Aorta (tissue), 5 donors: ENCODE data around the gene CTH. TPM values are rescaled to one million over a fixed set of nuclear protein-coding genes. Genes with fewer than 3 reads are reported as not detected.
"Not testable (repeated sequence)": the region's sequence is repeated elsewhere in the genome, so short reads cannot be mapped to it uniquely, and the experiment has no call there.

Experiments used
- ATAC-seq: fragments of 200-7000 bp; cut with Tn5 transposase; one replicate; pipeline ENCODE4 v1.9.1; 2022; ENCODE audit warnings: moderate library complexity; ENCODE audit not compliant: low FRiP score
- DNase-seq, 2 donors: peaks; one replicate each; pipeline ENCODE4 v3.0.0-alpha.2; 2020
- H3K27ac ChIP-seq, 2 donors: one replicate each; pipeline ENCODE4 v1.5.1; 2013; ENCODE audit warnings: low read length in 2 of 2, mild to moderate bottlenecking in 2 of 2, moderate library complexity in 2 of 2, control low read depth in 1 of 2, inconsistent platforms in 1 of 2, low read depth in 1 of 2
- H3K27me3 ChIP-seq, 2 donors: one replicate each; pipeline ENCODE4 v1.6.1; 2013; ENCODE audit warnings: control low read depth in 1 of 2, low read length in 1 of 2, mild to moderate bottlenecking in 1 of 2, moderate library complexity in 1 of 2; ENCODE audit not compliant: insufficient read depth in 2 of 2, control insufficient read depth in 1 of 2
- H3K36me3 ChIP-seq, 2 donors: one replicate each; pipeline ENCODE4 v1.6.1; 2013; ENCODE audit warnings: control low read depth in 1 of 2, low read length in 1 of 2, mild to moderate bottlenecking in 1 of 2; ENCODE audit not compliant: insufficient read depth in 2 of 2, control insufficient read depth in 1 of 2
- H3K4me1 ChIP-seq, 2 donors: one replicate each; pipeline ENCODE4 v1.6.1; 2013; ENCODE audit warnings: low read length in 2 of 2, control low read depth in 1 of 2, mild to moderate bottlenecking in 1 of 2, moderate library complexity in 1 of 2; ENCODE audit not compliant: insufficient read depth in 2 of 2, control insufficient read depth in 1 of 2
- H3K4me3 ChIP-seq, 2 donors: one replicate each; pipeline ENCODE4 v1.5.1; 2013; ENCODE audit warnings: low read length in 2 of 2, control low read depth in 1 of 2, mild to moderate bottlenecking in 1 of 2
- H3K9me3 ChIP-seq: one replicate; pipeline ENCODE4 v1.6.1; 2013; ENCODE audit warnings: mild to moderate bottlenecking, low read length; ENCODE audit not compliant: control insufficient read depth
- WGBS, 2 donors: extraction: QIAGEN DNeasy Blood & Tissue Kit; methylation state at CpG; one replicate each; pipeline ENCODE4 v1.1.7; 2013; 5-methylcytosine and 5-hydroxymethylcytosine counted together
- intact Hi-C, 2 donors: fragments of 100-400 bp; cut with DNase I; formaldehyde crosslinking; loops; one replicate each; pipeline versions ENCODE4 v1.14.2 to v1.15.0; 2022
- polyA plus RNA-seq, 2 donors: library from polyadenylated mRNA; stranded (reverse); fragments of 200-250 nt; gene quantifications; one replicate each; pipeline ENCODE4 v1.2.3, GENCODE V29; 2013
- total RNA-seq, 2 donors: library from RNA; stranded (reverse); fragmentation: NEBNext Ultra II Directional; extraction: Animal tissue kit (Norgen Biotek cat#: 25700); gene quantifications; one replicate each; pipeline ENCODE4 v1.2.1, GENCODE V29; 2021
- donor health status: healthy with polysubstance abuse.
- donor health status: Bipolar disorder and iron deficiency.
- donor health status: DM: no; HTN: no; CAD: no.
- donor health status: DM: no; HTN: no; CAD: no.
- donor health status: DM: yes; HTN: yes; CAD: no.

Gene CTH
- total and polyA plus RNA-seq, 4 donors: 1.8 to 4.3 (median 2.8) TPM

- ATAC-seq, H3K4me3 ChIP-seq, H3K27me3 ChIP-seq, H3K9me3 ChIP-seq, DNase-seq, H3K36me3 ChIP-seq, H3K27ac ChIP-seq, H3K4me1 ChIP-seq, intact Hi-C loops: not testable (repeated sequence)
- 81 to 82% methylated on average over 2 of the region's 2 CpGs for WGBS, 2 donors
These were observed 37.5 kb upstream of the CTH start for GRCh38 chr1:70373580-70373979.

- no peaks in the 10 kb centered on the region for H3K9me3 ChIP-seq
- H3K4me3 ChIP-seq: no peak overlapping the region
- intact Hi-C loops: no loop called here
- H3K27ac ChIP-seq: no peak overlapping the region
- DNase-seq: no peak
- no peaks in the 10 kb centered on the region for H3K36me3 ChIP-seq
- WGBS, 2 donors: 68 to 86% methylated on average over 6 of the region's 6 CpGs
- no peaks in the 10 kb centered on the region for H3K27me3 ChIP-seq
- no peak for ATAC-seq
- no peaks in the 10 kb centered on the region for H3K4me1 ChIP-seq
These were observed 34.9 kb upstream of the CTH start for GRCh38 chr1:70376196-70376595.

GRCh38 chr1:70382682-70383081 is 28.4 kb upstream of the CTH start:
- DNase-seq (no peak), ATAC-seq (no peak)
- no peak overlapping the region for H3K4me3 ChIP-seq
- intact Hi-C loops: no loop called here
- H3K4me1 ChIP-seq: no peaks in the 10 kb centered on the region
- H3K9me3 ChIP-seq: no peaks in the 10 kb centered on the region
- no peak overlapping the region for H3K27ac ChIP-seq
- H3K27me3 ChIP-seq: no peaks in the 10 kb centered on the region
- no peaks in the 10 kb centered on the region for H3K36me3 ChIP-seq

- H3K4me3 ChIP-seq: no peak overlapping the region
- ATAC-seq (no peak), DNase-seq (no peak)
- 69 to 72% methylated on average over 3 of the region's 3 CpGs for WGBS, 2 donors
- no peak overlapping the region for H3K27ac ChIP-seq
- H3K27me3 ChIP-seq: no peaks in the 10 kb centered on the region
- no peaks in the 10 kb centered on the region for H3K4me1 ChIP-seq
- H3K9me3 ChIP-seq: no peaks in the 10 kb centered on the region
- H3K36me3 ChIP-seq: no peaks in the 10 kb centered on the region
- intact Hi-C loops: no loop called here
These were observed 27.6 kb upstream of the CTH start for GRCh38 chr1:70383483-70383882.

- ATAC-seq: no peak
- no peak for DNase-seq
- Histone ChIP-seq H3K27me3 (no peaks in the 10 kb centered on the region), H3K4me3 (no peak overlapping the region), H3K27ac (no peak overlapping the region), H3K4me1 (no peaks in the 10 kb centered on the region), H3K9me3 (no peaks in the 10 kb centered on the region), H3K36me3 (no peaks in the 10 kb centered on the region)
- 89 to 96% methylated on average over 2 of the region's 2 CpGs for WGBS, 2 donors
- intact Hi-C loops: no loop called here
These were observed 26.5 kb upstream of the CTH start for GRCh38 chr1:70384542-70384941.

- no peak for ATAC-seq
- intact Hi-C loops: no loop called here
- Histone ChIP-seq H3K27ac (no peak overlapping the region), H3K36me3 (no peaks in the 10 kb centered on the region), H3K27me3 (no peaks in the 10 kb centered on the region), H3K9me3 (no peaks in the 10 kb centered on the region), H3K4me1 (no peaks in the 10 kb centered on the region), H3K4me3 (no peak overlapping the region)
- WGBS, 2 donors: 84 to 89% methylated on average over 6 of the region's 6 CpGs
- DNase-seq: no peak
These were observed 25.6 kb upstream of the CTH start for GRCh38 chr1:70385477-70385876.

GRCh38 chr1:70386121-70386520 is 24.9 kb upstream of the CTH start:
- Histone ChIP-seq H3K4me1 (no peaks in the 10 kb centered on the region), H3K27me3 (no peaks in the 10 kb centered on the region), H3K27ac (no peak overlapping the region), H3K9me3 (no peaks in the 10 kb centered on the region), H3K36me3 (no peaks in the 10 kb centered on the region), H3K4me3 (no peak overlapping the region)
- DNase-seq (no peak), ATAC-seq (no peak)
- WGBS, 2 donors: 87 to 93% methylated on average over 2 of the region's 2 CpGs
- intact Hi-C loops: no loop called here

GRCh38 chr1:70387507-70387906 is 23.6 kb upstream of the CTH start:
- WGBS, 2 donors: 89 to 92% methylated on average over 5 of the region's 5 CpGs
- Histone ChIP-seq H3K36me3 (no peaks in the 10 kb centered on the region), H3K27me3 (no peaks in the 10 kb centered on the region), H3K4me1 (no peaks in the 10 kb centered on the region), H3K9me3 (no peaks in the 10 kb centered on the region), H3K27ac (no peak overlapping the region), H3K4me3 (no peak overlapping the region)
- DNase-seq (no peak), ATAC-seq (no peak)
- intact Hi-C loops: no loop called here

- intact Hi-C loops: no loop called here
These were observed 18.4 kb upstream of the CTH start for GRCh38 chr1:70392626-70393025.

More at GRCh38 chr1:70392626-70393025, 18.4 kb upstream of the CTH start:
- H3K4me1 ChIP-seq: no peaks in the 10 kb centered on the region
- no peak overlapping the region for H3K4me3 ChIP-seq
- DNase-seq: no peak
- no peaks in the 10 kb centered on the region for H3K27me3 ChIP-seq
- no peaks in the 10 kb centered on the region for H3K36me3 ChIP-seq
- no peak for ATAC-seq
- no peak overlapping the region for H3K27ac ChIP-seq
- H3K9me3 ChIP-seq: no peaks in the 10 kb centered on the region
